K562 treated with DMSO at 1 percent for 24 hours (cell line): ENCODE results near the gene ZNF582. TPM values are rescaled to one million over a fixed set of nuclear protein-coding genes. Genes with fewer than 3 reads are reported as not detected.

Experiments used
- total RNA-seq: library from RNA; unstranded; fragments of 300-600 nt; gene quantifications from 2 replicates; pipeline ENCODE4 v1.2.3, GENCODE V29; 2022; ENCODE audit warnings: low read depth; ENCODE audit not compliant: insufficient read depth

Gene ZNF582
- 1.3 and 2.1 TPM in 2 replicates for total RNA-seq

DNA sequence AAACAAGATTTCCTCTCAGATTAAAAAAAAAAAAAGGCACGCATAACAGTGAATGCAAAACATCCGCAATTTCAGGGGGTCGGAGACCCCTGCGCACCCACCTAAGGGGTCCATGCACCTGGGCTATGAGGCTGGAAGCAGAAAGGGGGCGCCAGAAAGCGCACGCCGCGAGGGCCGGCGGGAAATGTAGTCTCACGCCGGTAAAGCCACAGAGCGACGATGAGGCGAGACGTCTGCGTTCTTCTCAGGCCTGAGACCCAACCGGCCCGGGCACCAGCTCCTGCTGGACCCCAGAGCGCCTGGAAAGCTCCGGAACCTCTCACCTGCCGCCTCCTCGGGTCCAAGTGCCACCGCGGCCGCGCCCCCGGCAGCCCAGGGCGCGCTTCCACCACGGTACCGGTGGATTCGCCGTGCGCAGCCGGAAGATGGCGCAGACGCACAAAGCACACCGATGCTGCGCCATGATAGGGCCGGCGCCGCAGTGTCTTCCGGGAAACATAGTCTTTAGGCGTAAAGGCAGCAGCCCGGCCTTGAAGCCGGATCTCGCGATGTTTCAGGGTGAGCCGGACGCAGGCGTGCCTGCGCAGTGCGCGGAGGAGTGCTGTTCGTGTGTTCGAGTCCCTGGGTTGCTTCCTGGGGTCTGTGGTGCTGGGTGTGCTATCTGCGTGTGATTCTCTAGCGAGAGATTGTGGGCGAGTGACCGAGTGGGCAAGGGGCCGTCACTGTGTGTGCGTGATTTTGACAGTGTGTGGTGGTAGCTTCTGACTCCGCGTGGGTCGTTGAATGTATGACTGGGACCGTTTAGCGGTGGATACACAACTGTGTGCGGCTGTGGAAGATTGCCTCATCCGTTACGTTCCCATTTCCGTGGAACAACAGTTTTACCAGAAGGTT lies at the start of gene ZNF582:
ZNF582 (minus strand) TSS at position 416 of the 894 bp plus-strand sequence. CDS start 1,782 bp downstream, outside the sequence.

DNA sequence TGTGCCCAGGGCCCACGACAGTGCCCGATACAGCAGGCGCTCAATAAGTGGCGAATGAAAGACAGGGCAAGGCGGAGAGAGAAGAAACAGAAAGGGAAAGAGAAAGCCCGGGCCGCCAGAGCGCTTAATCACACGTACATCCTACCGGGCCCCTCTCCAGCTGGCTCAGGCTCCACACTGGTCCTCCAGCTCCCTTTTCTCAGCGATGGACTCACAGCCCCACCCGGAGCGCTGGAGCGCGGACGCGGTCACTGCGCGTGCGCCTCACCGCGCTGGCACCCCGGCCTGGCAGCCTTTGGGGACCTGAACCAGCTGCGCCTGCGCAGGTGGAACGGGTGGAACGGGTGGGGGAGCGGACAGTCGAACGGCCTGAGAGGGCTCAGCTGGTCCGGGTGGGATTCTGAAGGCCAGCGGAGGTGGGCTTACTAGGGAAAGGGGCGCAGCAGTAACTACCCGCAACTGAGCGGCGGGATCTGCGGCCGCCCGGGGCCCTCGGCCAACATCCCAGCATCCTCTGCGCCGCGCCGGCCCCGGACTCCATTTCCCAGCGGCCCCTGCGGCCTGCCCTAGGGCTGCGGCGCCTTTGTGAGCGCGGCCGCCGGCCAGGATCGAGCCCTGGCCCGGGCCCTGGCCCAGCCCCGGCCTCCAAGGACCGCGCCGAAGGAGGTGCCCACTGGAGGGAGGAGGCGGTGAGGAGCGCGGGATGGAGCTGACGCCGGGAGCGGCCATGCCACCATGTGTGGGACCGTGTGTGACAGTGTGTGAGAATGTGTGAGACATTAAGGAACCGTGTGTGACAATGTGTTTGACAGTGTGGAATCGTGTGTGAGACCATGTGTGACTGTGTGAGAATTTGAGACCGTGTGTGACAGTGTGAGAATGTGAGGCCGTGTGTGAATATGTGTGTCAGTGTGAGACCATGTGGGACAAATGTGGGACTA lies 10.7 kb upstream of the ZNF582 start, which contains the start of gene ZNF583:
ZNF583 (plus strand) TSS at position 569 of the 941 bp plus-strand sequence. CDS start 2,783 bp downstream, outside the sequence.

Other genes with a start within 250 kb of the ZNF582 start
- gene GALP, start 217.5 kb downstream of the ZNF582 start, total RNA-seq = not detected in 2 replicates
- gene ZSCAN5B, start 195.8 kb downstream of the ZNF582 start, total RNA-seq = 0.34 TPM in 1 of 2 replicates, not detected in the other
- gene ZSCAN5C, start 191.3 kb downstream of the ZNF582 start, total RNA-seq = not detected in 2 replicates
- gene EDDM13, start 120.8 kb downstream of the ZNF582 start, total RNA-seq = not detected in 2 replicates
- gene ZSCAN5A, start 78.7 kb downstream of the ZNF582 start, total RNA-seq = 6.4 and 11.1 TPM in 2 replicates
- 0.78 and 0.86 TPM in 2 replicates for gene ZNF583, start 10.8 kb upstream of the ZNF582 start, total RNA-seq
- gene ZNF667, start 83.8 kb upstream of the ZNF582 start, total RNA-seq = not detected in 2 replicates
- not detected in 2 replicates for gene ZNF471, start 114.3 kb upstream of the ZNF582 start, total RNA-seq
- not detected in 2 replicates for gene ZFP28, start 145.4 kb upstream of the ZNF582 start, total RNA-seq
- not detected in 2 replicates for gene ZNF470, start 173.9 kb upstream of the ZNF582 start, total RNA-seq
- 0.14 and 0.27 TPM in 2 replicates for gene ZNF71, start 201.8 kb upstream of the ZNF582 start, total RNA-seq
- gene SMIM17, start 249.6 kb upstream of the ZNF582 start, total RNA-seq = not detected in 2 replicates